GM21526 (cell line): ENCODE results near the gene C19orf81.

Experiments
- ATAC-seq: cut with Tn5 transposase; IDR thresholded peaks from one replicate; pipeline ENCODE4 v1.9.1; 2021; ENCODE audit warnings: moderate library complexity; ENCODE audit not compliant: unreplicated experiment, low FRiP score

C19orf81 gene

DNA sequence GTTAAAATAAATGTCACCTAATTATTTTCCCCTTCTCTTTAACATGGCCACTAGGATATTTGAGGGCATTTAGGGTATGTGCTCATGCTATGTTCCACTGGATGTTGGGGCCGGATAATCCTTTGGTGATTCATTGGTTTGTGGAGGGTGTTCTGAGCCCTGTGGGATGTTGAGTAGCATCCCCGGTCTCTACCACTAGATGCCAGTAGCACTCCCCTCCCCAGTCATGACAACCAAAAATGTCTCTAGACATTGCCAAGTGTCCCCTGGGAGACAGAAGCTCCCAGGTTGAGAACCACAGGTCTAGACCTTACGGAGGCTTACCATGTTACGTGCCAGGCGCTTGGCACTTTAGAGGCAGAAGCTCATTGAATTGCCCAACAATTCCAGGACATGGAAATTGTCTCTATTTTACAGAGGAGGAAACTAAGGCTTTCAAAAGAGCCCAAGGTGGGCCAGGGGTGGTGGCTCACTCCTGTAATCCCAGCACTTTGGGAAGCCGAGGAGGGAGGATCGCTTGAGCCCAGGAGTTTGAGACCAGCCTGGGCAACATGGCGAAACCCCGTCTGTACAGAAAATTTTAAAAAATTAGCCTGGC, 56.3 kb downstream of the C19orf81 start:
- no peak for ATAC-seq

DNA sequence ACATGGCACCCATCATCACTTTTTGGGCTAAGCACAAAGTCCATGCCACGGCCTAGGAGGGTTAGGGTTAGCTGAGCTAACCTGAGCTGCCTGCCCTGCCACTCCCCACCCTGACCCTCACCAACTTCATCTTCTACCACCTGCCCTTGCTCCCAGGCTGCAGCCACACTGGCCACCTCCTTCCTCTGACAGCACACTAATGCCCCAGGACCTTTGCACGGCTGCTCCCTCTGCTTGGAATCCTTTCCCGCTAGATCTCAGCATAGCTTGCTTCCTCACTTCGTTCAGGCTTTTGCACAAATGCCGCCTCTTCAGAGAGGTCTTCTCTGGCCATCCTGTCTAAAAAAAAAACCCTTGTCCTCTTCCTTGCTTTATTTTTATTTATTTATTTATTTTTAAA, 57.1 kb downstream of the C19orf81 start:
- ATAC-seq, result no peak

DNA sequence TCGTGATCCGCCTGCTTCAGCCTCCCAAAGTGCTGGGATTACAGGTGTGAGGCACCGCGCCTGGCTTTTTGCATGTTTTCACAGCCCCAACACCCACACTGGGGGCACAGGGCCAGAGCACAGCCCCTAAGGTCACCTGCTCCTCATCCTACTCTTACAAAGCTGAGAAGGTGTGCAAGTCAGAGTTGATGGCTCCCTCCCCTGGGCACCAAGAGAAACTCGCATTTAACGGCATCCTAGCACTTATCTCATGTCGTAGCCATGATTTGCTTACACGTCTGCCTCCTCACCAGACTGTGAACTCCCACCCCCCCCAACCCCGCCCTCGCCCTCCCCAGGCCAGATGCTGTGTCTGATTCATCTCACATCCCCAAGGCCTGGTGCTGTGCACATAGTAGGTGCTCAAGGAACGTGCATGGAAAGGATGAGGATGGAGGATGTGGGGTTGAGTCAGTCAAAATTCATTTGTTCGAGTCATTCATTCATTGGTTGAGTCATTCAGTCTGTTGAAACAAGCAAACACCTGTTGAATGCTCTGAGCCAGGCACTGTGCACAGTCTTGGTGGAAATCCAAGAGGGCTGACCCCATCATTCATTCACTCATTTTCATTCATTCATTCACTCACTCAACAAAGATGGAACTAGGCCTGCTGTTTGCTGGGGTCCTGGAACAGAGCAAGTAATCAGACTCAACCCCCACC, 59.1 kb downstream of the C19orf81 start:
- ATAC-seq, result no peak
